ENCODE data around the gene ENO4. TPM values are rescaled to one million over a fixed set of nuclear protein-coding genes. Genes with fewer than 3 reads are reported as not detected.

The ENO4 gene
- total and polyA plus RNA-seq, 2 donors from 2014 or later: 0.52 to 1.2 TPM

- no peak overlapping the region for H3K9ac ChIP-seq (ENCODE audit: low read length in 3 of 3)
- no peak for FAIRE-seq
- intact Hi-C loops (cut with DNase I): no loop called here
- no peaks in the 10 kb centered on the region for H3K27me3 ChIP-seq (ENCODE audit: control insufficient read depth, insufficient read depth, low read length)
- no peaks in the 10 kb centered on the region for H3K4me1 ChIP-seq (ENCODE audit: control insufficient read depth in 2 of 3, insufficient read depth in 2 of 3, low read depth in 1 of 3, low read length in 3 of 3)
- H3K9me3 ChIP-seq (ENCODE audit: control insufficient read depth in 2 of 3, insufficient read depth in 1 of 3, low read length in 3 of 3): no peaks in the 10 kb centered on the region
- DNase-seq: no peak
- no peak for TF ChIP-seq CTCF (IDR thresholded peaks at IDR 0.05; ENCODE audit: borderline replicate concordance, extremely low read depth, insufficient read depth)
- no peak overlapping the region for H3K4me3 ChIP-seq (ENCODE audit: low read length in 3 of 3)
- H3K36me3 ChIP-seq (ENCODE audit: control insufficient read depth in 2 of 3, insufficient read depth in 3 of 3, low read length in 3 of 3): no peaks in the 10 kb centered on the region
- H3K27ac ChIP-seq (ENCODE audit: low read depth in 2 of 2, low read length in 2 of 2): no peak overlapping the region
These were observed 18.9 kb downstream of the ENO4 start for GRCh38 chr10:116868198-116868676.

- FAIRE-seq: no peak
- H3K36me3 ChIP-seq (ENCODE audit: control insufficient read depth in 2 of 3, insufficient read depth in 3 of 3, low read length in 3 of 3): no peaks in the 10 kb centered on the region
These were observed 19.4 kb downstream of the ENO4 start for GRCh38 chr10:116868722-116869121.

GRCh38 chr10:116870949-116871348 is 21.6 kb downstream of the ENO4 start:
- intact Hi-C loops (cut with DNase I): no loop called here
- Histone ChIP-seq H3K4me1 (ENCODE audit: control insufficient read depth in 2 of 3, insufficient read depth in 2 of 3, low read depth in 1 of 3, low read length in 3 of 3) (no peaks in the 10 kb centered on the region), H3K27ac (ENCODE audit: low read depth in 2 of 2, low read length in 2 of 2) (no peak overlapping the region), H3K36me3 (ENCODE audit: control insufficient read depth in 2 of 3, insufficient read depth in 3 of 3, low read length in 3 of 3) (no peaks in the 10 kb centered on the region), H3K27me3 (ENCODE audit: control insufficient read depth, insufficient read depth, low read length) (no peaks in the 10 kb centered on the region), H3K4me3 (ENCODE audit: low read length in 3 of 3) (no peak overlapping the region), H3K9ac (ENCODE audit: low read length in 3 of 3) (no peak overlapping the region), H3K9me3 (ENCODE audit: control insufficient read depth in 2 of 3, insufficient read depth in 1 of 3, low read length in 3 of 3) (no peaks in the 10 kb centered on the region)
- DNase-seq: no peak
- TF ChIP-seq CTCF (IDR thresholded peaks at IDR 0.05; ENCODE audit: borderline replicate concordance, extremely low read depth, insufficient read depth): no peak
- no peak for FAIRE-seq

More at GRCh38 chr10:116868722-116869121, 19.4 kb downstream of the ENO4 start:
- H3K27ac ChIP-seq (ENCODE audit: low read depth in 2 of 2, low read length in 2 of 2): no peak overlapping the region
- H3K9ac ChIP-seq (ENCODE audit: low read length in 3 of 3): no peak overlapping the region
- DNase-seq: no peak
- H3K9me3 ChIP-seq (ENCODE audit: control insufficient read depth in 2 of 3, insufficient read depth in 1 of 3, low read length in 3 of 3): no peaks in the 10 kb centered on the region
- H3K27me3 ChIP-seq (ENCODE audit: control insufficient read depth, insufficient read depth, low read length): no peaks in the 10 kb centered on the region
- no peaks in the 10 kb centered on the region for H3K4me1 ChIP-seq (ENCODE audit: control insufficient read depth in 2 of 3, insufficient read depth in 2 of 3, low read depth in 1 of 3, low read length in 3 of 3)
- no peak overlapping the region for H3K4me3 ChIP-seq (ENCODE audit: low read length in 3 of 3)
- no peak for TF ChIP-seq CTCF (IDR thresholded peaks at IDR 0.05; ENCODE audit: borderline replicate concordance, extremely low read depth, insufficient read depth)
- intact Hi-C loops (cut with DNase I): no loop called here

- TF ChIP-seq CTCF (IDR thresholded peaks at IDR 0.05; ENCODE audit: borderline replicate concordance, extremely low read depth, insufficient read depth): no peak
- DNase-seq (no peak), FAIRE-seq (no peak)
- Histone ChIP-seq H3K9ac (ENCODE audit: low read length in 3 of 3) (no peak overlapping the region), H3K36me3 (ENCODE audit: control insufficient read depth in 2 of 3, insufficient read depth in 3 of 3, low read length in 3 of 3) (no peaks in the 10 kb centered on the region), H3K27me3 (ENCODE audit: control insufficient read depth, insufficient read depth, low read length) (no peaks in the 10 kb centered on the region), H3K9me3 (ENCODE audit: control insufficient read depth in 2 of 3, insufficient read depth in 1 of 3, low read length in 3 of 3) (no peaks in the 10 kb centered on the region), H3K27ac (ENCODE audit: low read depth in 2 of 2, low read length in 2 of 2) (no peak overlapping the region), H3K4me1 (ENCODE audit: control insufficient read depth in 2 of 3, insufficient read depth in 2 of 3, low read depth in 1 of 3, low read length in 3 of 3) (no peaks in the 10 kb centered on the region), H3K4me3 (ENCODE audit: low read length in 3 of 3) (no peak overlapping the region)
- intact Hi-C loops (cut with DNase I): no loop called here
These were observed 23.8 kb downstream of the ENO4 start for GRCh38 chr10:116873134-116873533.

Data from kidney (tissue), 14 donors.